MM.1S (cell line): ENCODE results near the gene TTLL10.

Experiments
- CTCF ChIP-seq: fragments of 300-600 bp; sonication (generic); IDR thresholded peaks from 2 replicates; pipeline ENCODE4 v1.5.1; 2016; ENCODE audit warnings: antibody characterized with exemption, low read length, mixed read lengths
- EZH2 ChIP-seq: fragments of 300-600 bp; sonication (generic); optimal IDR thresholded peaks from 2 replicates; pipeline ENCODE3; 2017; ENCODE audit warnings: low read depth, mild to moderate bottlenecking, antibody characterized with exemption, low read length, mixed read lengths

GRCh38 chr1:1157033-1157365 is 16.7 kb upstream of the TTLL10 start:
- TF ChIP-seq CTCF (no peak), EZH2 (no peak)
